Raji (cell line): Measurements from ENCODE around the gene ABCB8.

Source experiments
- POLR2A ChIP-seq: IDR thresholded peaks from 2 replicates; pipeline ENCODE4 v1.6.1; 2011; ENCODE audit warnings: low read depth, low read length, control low read depth; ENCODE audit not compliant: insufficient read depth

ABCB8 gene

DNA sequence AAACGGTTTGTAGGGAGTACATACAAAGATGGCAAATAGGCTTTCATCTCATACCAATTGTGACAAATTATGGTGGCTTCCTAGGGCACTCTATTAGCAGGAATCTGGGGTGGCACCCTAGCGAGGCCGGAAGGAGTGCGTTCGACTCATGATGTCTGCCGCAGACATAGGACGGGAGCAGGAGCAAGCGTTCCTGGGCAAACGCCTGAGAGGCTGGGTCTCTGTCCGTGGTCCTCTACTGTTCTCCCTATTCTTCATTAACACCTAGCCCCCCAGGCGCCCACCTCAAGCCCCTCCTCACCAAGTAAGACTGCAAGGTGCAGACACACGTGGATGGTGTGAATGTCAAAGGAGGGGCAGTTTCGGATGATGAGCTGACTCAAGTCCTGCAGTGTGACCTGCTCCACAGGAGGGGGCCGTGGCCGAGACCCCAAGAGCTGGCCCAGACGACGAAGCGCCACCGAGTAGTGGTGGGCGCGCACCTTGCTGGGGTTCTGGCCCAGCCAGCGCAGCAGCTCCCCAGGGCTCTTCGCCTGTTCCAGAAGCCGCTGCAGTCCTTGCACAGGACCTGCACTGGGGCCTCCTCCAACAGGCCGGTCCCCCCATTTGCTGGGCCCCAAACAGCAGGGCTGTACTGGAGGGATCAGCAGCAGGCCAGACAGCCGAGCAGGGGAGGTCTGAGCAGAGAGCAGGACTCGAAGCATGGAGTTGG is 51.1 kb downstream of the ABCB8 start:
- no peak for TF ChIP-seq POLR2A

DNA sequence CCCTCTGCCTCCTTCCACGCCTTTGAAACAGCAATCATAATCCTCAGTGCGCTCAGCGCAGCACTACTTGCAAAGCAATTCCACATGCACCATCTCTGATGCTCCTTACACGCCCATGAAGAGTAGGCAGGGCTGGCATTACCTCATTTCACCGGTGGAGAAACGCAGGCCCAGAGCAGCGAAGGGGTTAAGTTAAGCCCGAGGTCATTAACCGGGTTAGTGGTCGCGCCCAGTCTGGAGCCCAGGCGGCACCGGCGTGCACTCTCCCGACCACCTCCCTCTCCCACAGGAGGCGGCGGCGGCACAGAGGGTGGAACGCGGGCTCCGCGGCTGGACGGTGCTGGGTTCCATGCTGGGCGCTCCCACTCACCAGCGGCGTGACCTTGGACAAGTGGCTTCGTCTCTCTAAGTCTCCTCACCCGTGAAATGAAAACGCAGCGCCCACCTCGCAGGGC is 51.8 kb downstream of the ABCB8 start:
- TF ChIP-seq POLR2A, result no peak

DNA sequence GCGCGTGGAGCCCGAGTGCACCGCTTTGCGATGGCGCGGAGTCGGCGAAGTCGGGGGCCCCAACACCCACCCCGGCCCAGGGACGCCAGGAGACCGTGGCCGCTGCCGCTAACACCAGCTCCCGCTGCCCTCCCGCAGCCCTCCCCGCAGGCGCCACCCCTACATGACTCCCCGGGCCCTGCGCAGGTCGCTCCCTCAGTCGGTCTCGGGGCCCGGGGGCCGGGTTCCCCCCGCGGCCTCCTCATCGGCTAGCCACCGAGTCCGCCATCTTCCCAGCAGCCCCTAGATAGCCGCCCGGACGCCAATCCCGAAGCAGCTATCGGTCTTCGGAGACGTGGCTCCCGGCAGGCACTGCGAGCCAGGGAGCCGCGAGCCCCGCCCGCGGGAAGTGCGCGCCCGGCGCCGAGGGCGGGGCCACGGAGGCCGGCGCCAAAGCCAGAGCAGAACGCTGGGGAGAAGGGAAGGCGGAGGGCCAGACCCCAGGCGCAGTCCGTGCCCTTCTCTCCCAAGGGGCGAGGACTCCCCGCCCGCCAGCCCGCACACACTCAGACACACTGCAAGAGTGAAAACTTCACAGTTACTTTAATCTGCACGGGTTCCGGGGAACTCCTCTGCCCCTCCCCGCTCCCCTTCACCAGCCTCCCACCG is 52.4 kb downstream of the ABCB8 start, which contains the start of gene FASTK:
TSS of gene FASTK (minus strand) at position 288 of the 648 bp plus-strand sequence. CDS start at position 245, 43 bp downstream.
- peak; percentile 81 for TF ChIP-seq POLR2A

GRCh38 chr7:151081170-151082101 is 53.2 kb downstream of the ABCB8 start:
- no peak for TF ChIP-seq POLR2A

- no peak for TF ChIP-seq POLR2A
Observed at GRCh38 chr7:151082141-151083070, 54.2 kb downstream of the ABCB8 start.

GRCh38 chr7:151083071-151083823 is 55.0 kb downstream of the ABCB8 start, which contains the start of gene TMUB1:
TSS of gene TMUB1 (minus strand) at chr7:151083493. CDS start at chr7:151082563, 930 bp downstream.
- TF ChIP-seq POLR2A, result peak; percentile 61; the same call in 1 of the 2 replicates

DNA sequence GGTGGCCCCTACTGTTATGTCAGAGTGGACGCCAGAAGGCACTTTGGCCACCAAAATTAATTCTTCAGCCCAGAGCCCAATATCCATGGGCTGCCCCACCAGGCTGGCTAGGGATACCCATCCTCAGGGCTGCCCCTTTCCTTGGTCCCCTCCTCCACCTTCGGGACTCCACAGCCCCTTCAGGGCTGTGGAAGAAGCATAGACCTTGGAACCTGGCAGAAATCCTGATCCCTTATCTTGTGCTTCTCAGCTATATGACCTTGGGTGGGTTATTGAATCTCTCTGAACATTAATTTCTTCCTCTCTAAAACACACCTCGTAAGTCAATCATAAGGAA is 55.5 kb downstream of the ABCB8 start:
- TF ChIP-seq POLR2A, result no peak

- no peak for TF ChIP-seq POLR2A
Observed at GRCh38 chr7:151085329-151085690, 57.1 kb downstream of the ABCB8 start.

GRCh38 chr7:151085691-151086620 is 57.7 kb downstream of the ABCB8 start, which contains the start of gene AGAP3:
TSS of gene AGAP3 (plus strand) at chr7:151086475. CDS start at chr7:151086742, 267 bp downstream.
- peak; percentile 70 for TF ChIP-seq POLR2A

DNA sequence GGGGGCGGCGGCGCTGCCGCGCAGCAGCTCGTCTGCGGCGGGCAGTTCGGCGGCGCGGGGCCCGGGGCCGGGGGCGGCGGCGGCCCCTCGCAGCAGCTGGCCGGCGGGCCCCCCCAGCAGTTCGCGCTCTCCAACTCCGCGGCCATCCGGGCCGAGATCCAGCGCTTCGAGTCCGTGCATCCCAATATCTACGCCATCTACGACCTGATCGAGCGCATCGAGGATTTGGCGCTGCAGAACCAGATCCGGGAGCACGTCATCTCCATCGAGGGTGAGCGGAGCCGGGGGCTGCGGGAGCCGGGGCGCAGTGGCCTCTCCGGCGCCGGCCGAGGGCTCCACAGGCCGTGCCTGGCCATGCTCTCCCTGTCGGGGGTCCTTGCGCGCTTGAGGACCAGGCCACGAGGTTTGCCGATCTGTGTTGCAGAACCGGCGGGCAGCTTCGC is 58.6 kb downstream of the ABCB8 start:
- no peak for TF ChIP-seq POLR2A

- TF ChIP-seq POLR2A, result 0 out of 2 replicates have a peak, but pooled peaks have one; percentile 25
Observed at GRCh38 chr7:151087245-151088018, 59.2 kb downstream of the ABCB8 start.
